ENCODE results near the gene EIF4E1B.

DNA sequence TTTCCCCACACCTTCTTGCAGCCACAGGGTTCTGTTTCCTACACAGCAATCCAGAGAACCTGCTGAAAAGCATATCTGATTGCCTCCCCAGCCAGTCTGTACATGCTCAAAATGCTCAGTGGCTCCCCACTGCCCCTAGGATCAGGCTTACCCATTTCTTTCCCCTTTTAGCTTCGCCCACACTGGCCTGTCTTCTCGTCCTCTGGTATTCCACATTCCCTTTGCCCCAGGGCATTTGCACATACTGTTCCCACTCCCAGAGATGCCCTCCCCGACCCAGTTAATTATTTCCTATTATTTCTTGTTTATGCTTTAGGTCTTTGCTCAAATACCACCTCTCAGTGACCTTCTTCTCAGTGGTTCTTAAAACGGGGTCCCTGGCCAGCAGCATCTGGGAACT is 10.1 kb downstream of the EIF4E1B start:
- TF ChIP-seq, protein P1, sequence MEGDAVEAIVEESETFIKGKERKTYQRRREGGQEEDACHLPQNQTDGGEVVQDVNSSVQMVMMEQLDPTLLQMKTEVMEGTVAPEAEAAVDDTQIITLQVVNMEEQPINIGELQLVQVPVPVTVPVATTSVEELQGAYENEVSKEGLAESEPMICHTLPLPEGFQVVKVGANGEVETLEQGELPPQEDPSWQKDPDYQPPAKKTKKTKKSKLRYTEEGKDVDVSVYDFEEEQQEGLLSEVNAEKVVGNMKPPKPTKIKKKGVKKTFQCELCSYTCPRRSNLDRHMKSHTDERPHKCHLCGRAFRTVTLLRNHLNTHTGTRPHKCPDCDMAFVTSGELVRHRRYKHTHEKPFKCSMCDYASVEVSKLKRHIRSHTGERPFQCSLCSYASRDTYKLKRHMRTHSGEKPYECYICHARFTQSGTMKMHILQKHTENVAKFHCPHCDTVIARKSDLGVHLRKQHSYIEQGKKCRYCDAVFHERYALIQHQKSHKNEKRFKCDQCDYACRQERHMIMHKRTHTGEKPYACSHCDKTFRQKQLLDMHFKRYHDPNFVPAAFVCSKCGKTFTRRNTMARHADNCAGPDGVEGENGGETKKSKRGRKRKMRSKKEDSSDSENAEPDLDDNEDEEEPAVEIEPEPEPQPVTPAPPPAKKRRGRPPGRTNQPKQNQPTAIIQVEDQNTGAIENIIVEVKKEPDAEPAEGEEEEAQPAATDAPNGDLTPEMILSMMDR (IDR thresholded peaks at IDR 0.05; ENCODE audit: low read depth, low read length): no peak
- TF ChIP-seq, protein P2, sequence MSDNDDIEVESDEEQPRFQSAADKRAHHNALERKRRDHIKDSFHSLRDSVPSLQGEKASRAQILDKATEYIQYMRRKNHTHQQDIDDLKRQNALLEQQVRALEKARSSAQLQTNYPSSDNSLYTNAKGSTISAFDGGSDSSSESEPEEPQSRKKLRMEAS (IDR thresholded peaks at IDR 0.05; ENCODE audit: low read depth, low read length): no peak
- TF ChIP-seq POLR2A (IDR thresholded peaks at IDR 0.05; ENCODE audit: extremely low read depth, insufficient read length): no peak

Measured in NB4 (cell line).